ENCODE results near the gene SLC45A1. TPM values are rescaled to one million over a fixed set of nuclear protein-coding genes. Genes with fewer than 3 reads are reported as not detected.

SLC45A1 gene
- total and polyA plus RNA-seq, 9 of the 15 experiments (the other 6 are each of a cell fraction or from before 2014, with no cell fraction given), result not detected

- TF ChIP-seq ZBTB40 (IDR thresholded peaks at IDR 0.05) (no peak), ZBTB40 (CRISPR knock-in tag; IDR thresholded peaks at IDR 0.05) (no peak), ZNF217 (CRISPR knock-in tag; IDR thresholded peaks at IDR 0.05) (no peak), KAT7 (CRISPR knock-in tag; IDR thresholded peaks at IDR 0.05; ENCODE audit: borderline replicate concordance) (no peak), HOXB6 (CRISPR knock-in tag; IDR thresholded peaks at IDR 0.05; ENCODE audit: borderline replicate concordance) (no peak), HNRNPUL1 (IDR thresholded peaks at IDR 0.05; ENCODE audit: low read length) (no peak), MLX (CRISPR knock-in tag; conservative IDR thresholded peaks at IDR 0.05) (no peak)
Observed at GRCh38 chr1:8323706-8324105, 5.8 kb downstream of the SLC45A1 start (continued).

All from K562 (cell line).